Common myeloid progenitor, CD34-positive (primary cell): ENCODE measurements around the gene TAMM41.
A peak's percentile ranks its signal among the peaks of the same experiment; 100 is the strongest.
"Not testable (repeated sequence)": the region's sequence is repeated elsewhere in the genome, so short reads cannot be mapped to it uniquely, and the experiment has no call there.

Experiments used
- CTCF ChIA-PET: fragments of 350-600 bp; sonication (Branson Sonifier 250); formaldehyde crosslinking; loops from one replicate; lab custom pipeline; 2021; ENCODE audit warnings: antibody characterized with exemption; lab: Charles Lee
- POLR2A ChIA-PET: fragments of 350-600 bp; sonication (Branson Sonifier 250); formaldehyde crosslinking; loops from one replicate; lab custom pipeline; 2021; ENCODE audit warnings: antibody characterized with exemption; lab: Charles Lee
- DNase-seq, 3 donors: peaks; one replicate each; pipeline versions ENCODE4 v3.0.0 to v3.0.0-alpha.2; 2013
- H3K27ac ChIP-seq, 2 experiments: 1 replicate in 1 of 2; 2 replicates in 1 of 2; pipeline ENCODE4 v1.7.0; 2013; ENCODE audit warnings: inconsistent platforms in 2 of 2, low read length in 2 of 2, mild to moderate bottlenecking in 2 of 2, low read depth in 1 of 2, moderate library complexity in 1 of 2; ENCODE audit not compliant: severe bottlenecking in 2 of 2, insufficient read depth in 1 of 2, poor library complexity in 1 of 2
- H3K27me3 ChIP-seq, 5 experiments: replicated peaks in 2 of 5; 1 replicate in 3 of 5; 2 replicates in 2 of 5; pipeline versions ENCODE4 v1.6.1 to v1.7.0; 2013; ENCODE audit warnings: low read length in 4 of 5, mild to moderate bottlenecking in 2 of 5, moderate library complexity in 2 of 5, inconsistent platforms in 1 of 5; ENCODE audit not compliant: insufficient read depth in 5 of 5, control insufficient read depth in 4 of 5
- H3K36me3 ChIP-seq, 4 experiments: 1 replicate in 2 of 4; 2 replicates in 2 of 4; pipeline versions ENCODE4 v1.6.1 to v1.7.0; 2013; ENCODE audit warnings: low read length in 3 of 4, control low read depth in 1 of 4, mild to moderate bottlenecking in 1 of 4; ENCODE audit not compliant: control insufficient read depth in 4 of 4, insufficient read depth in 4 of 4
- H3K4me1 ChIP-seq, 4 experiments: 1 replicate in 3 of 4; 2 replicates in 1 of 4; pipeline versions ENCODE4 v1.6.1 to v1.7.1; 2013; ENCODE audit warnings: low read length in 3 of 4, mild to moderate bottlenecking in 3 of 4, control low read depth in 1 of 4, inconsistent platforms in 1 of 4, moderate library complexity in 1 of 4; ENCODE audit not compliant: control insufficient read depth in 4 of 4, insufficient read depth in 4 of 4; ENCODE audit errors: control extremely low read depth in 1 of 4
- H3K4me3 ChIP-seq, 7 experiments: 1 replicate in 4 of 7; 2 replicates in 3 of 7; pipeline versions ENCODE4 v1.5.1 to v1.7.0; 2013; ENCODE audit warnings: mild to moderate bottlenecking in 7 of 7, low read length in 6 of 7, moderate library complexity in 6 of 7, inconsistent platforms in 2 of 7, low read depth in 2 of 7, control low read depth in 1 of 7; ENCODE audit not compliant: insufficient read depth in 4 of 7, control insufficient read depth in 1 of 7; ENCODE audit errors: extremely low read depth in 1 of 7
- H3K9me3 ChIP-seq, 5 experiments: 1 replicate in 4 of 5; 2 replicates in 1 of 5; pipeline versions ENCODE4 v1.6.1 to v1.7.1; 2013; ENCODE audit warnings: low read length in 4 of 5, mild to moderate bottlenecking in 2 of 5, inconsistent platforms in 1 of 5, low read depth in 1 of 5, moderate library complexity in 1 of 5; ENCODE audit not compliant: control insufficient read depth in 4 of 5, insufficient read depth in 2 of 5; ENCODE audit errors: control extremely low read depth in 1 of 5
- WGBS: methylation state at CpG from one replicate; pipeline ENCODE4 v1.1.5; 2013; ENCODE audit not compliant: insufficient coverage; 5-methylcytosine and 5-hydroxymethylcytosine counted together

The TAMM41 gene

DNA sequence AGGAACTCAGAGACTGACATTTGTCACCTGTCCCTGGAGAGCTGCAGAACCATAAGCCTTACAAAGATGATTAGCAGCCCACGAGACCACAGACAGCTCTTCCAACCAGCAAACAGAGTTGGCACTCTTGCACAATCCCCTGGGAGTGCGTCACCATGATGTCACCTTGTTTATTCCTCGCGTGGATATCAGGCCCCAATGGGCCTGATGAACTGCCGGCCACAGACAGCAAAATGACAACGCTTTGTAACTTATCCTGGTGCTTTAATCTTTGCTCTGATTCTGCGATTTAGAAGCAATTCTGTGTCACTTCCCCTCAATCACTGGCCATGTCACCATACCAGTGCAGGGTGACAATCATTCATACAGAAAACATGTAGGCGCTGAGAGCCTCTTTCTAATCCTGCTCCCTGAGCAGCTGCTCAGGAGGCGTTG is 89.2 kb downstream of the TAMM41 start:
- Histone ChIP-seq H3K9me3 (no peaks in the 10 kb centered on the region), H3K4me3 (no peak overlapping the region), H3K36me3 (no peaks in the 10 kb centered on the region), H3K27me3 (peaks cover 0 to 3% (median 0%) of the 10 kb centered on the region in 5 experiments), H3K27ac (no peak overlapping the region), H3K4me1 (no peaks in the 10 kb centered on the region)
- WGBS, result 73% methylated on average over 8 of the region's 9 CpGs
- ChIA-PET POLR2A (no interaction called here), CTCF (interaction anchor here (1.5 kb wide), 1 partner anchor 14 kb away, joined by 3 read pairs; no protein-coding TSS in a partner anchor)
- peak in 2 of 3 donors; percentile 23 to 30 for DNase-seq

DNA sequence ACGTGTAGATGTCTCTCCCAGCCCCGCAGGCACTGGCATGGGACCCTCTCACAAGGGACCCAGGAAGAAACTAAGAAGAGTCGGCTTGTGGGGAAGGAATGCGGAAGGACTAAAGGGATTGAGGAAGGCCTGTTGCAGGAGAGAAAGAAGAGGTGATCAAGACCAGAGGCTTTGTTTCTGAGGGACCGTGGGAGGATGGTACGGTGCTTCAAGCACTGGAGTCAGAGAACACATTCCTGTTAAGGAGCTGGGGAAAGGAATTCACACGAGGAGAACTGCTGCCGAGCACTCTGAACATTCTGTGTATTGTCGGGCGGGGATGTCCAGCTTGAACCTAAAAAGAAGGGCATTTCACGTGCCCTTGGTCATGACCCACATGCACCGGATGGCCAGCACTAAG is 91.4 kb downstream of the TAMM41 start:
- Histone ChIP-seq H3K9me3 (no peaks in the 10 kb centered on the region), H3K27ac (no peak overlapping the region), H3K36me3 (no peaks in the 10 kb centered on the region), H3K27me3 (peaks cover 0 to 3% (median 0%) of the 10 kb centered on the region in 5 experiments), H3K4me3 (no peak overlapping the region), H3K4me1 (no peaks in the 10 kb centered on the region)
- POLR2A ChIA-PET, result no interaction called here
- DNase-seq, result no peak
- 94% methylated on average over 12 of the region's 12 CpGs for WGBS
- CTCF ChIA-PET, result interaction anchor here (1.4 kb wide), 1 partner anchor 16 kb away, joined by 3 read pairs; no protein-coding TSS in a partner anchor

DNA sequence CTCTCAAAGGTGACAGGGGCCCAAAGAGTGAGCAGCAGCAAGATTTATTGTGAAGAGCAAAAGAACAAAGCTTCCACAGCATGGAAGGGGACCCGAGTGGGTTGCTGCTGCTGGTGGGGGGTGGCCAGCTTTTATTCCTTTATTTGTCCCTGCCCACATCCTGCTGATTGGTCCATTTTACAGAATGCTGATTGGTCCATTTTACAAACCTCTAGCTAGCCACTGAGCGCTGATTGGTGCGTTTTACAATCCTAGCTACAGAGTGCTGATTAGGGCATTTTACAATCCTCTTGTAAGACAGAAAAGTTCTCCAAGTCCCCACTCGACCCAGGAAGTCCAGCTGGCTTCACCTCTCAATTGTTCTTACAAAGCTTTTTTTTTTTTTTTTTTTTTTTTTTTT is 94.4 kb downstream of the TAMM41 start:
- H3K9me3 ChIP-seq, POLR2A ChIA-PET, H3K27me3 ChIP-seq, H3K27ac ChIP-seq, H3K4me3 ChIP-seq, DNase-seq, H3K36me3 ChIP-seq, H3K4me1 ChIP-seq: not testable (repeated sequence)
- CTCF ChIA-PET, result interaction anchor here (1.7 kb wide), 1 partner anchor 14 kb away, joined by 3 read pairs; no protein-coding TSS in a partner anchor
- WGBS, result 84% methylated on average over 3 of the region's 4 CpGs

- DNase-seq, H3K27ac ChIP-seq, H3K9me3 ChIP-seq, H3K4me1 ChIP-seq, H3K27me3 ChIP-seq, H3K4me3 ChIP-seq, CTCF ChIA-PET, H3K36me3 ChIP-seq: not testable (repeated sequence)
- 90% methylated on average over 2 of the region's 9 CpGs for WGBS
- POLR2A ChIA-PET, result interaction anchor here (0.6 kb wide), 1 partner anchor 744 kb away, joined by 6 read pairs; no protein-coding TSS in a partner anchor
These were observed 98.4 kb downstream of the TAMM41 start for GRCh38 chr3:11748306-11748705.
